Measurements from ENCODE around the gene LGR6.

Gene LGR6

DNA sequence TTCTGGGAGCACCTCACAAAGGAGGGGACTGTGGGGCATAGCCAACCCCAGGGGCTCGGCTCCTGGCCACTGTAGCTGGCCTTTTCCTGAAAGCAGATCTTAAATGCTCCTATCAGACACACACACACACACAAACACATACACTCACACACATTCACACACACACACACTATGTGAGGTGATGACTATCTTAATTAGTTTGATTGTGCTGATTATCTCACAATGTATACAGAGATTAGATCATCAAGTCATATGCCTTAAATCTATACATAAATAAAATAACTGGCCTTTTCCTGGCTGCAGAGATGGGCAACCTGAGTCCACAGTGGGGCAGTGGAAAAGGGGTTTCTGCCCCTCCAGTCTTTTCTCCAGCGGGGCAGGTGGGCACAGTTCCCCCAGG is 27.1 kb downstream of the LGR6 start:
- no peak for DNase-seq (ENCODE audit: low read depth in 3 of 3)

DNA sequence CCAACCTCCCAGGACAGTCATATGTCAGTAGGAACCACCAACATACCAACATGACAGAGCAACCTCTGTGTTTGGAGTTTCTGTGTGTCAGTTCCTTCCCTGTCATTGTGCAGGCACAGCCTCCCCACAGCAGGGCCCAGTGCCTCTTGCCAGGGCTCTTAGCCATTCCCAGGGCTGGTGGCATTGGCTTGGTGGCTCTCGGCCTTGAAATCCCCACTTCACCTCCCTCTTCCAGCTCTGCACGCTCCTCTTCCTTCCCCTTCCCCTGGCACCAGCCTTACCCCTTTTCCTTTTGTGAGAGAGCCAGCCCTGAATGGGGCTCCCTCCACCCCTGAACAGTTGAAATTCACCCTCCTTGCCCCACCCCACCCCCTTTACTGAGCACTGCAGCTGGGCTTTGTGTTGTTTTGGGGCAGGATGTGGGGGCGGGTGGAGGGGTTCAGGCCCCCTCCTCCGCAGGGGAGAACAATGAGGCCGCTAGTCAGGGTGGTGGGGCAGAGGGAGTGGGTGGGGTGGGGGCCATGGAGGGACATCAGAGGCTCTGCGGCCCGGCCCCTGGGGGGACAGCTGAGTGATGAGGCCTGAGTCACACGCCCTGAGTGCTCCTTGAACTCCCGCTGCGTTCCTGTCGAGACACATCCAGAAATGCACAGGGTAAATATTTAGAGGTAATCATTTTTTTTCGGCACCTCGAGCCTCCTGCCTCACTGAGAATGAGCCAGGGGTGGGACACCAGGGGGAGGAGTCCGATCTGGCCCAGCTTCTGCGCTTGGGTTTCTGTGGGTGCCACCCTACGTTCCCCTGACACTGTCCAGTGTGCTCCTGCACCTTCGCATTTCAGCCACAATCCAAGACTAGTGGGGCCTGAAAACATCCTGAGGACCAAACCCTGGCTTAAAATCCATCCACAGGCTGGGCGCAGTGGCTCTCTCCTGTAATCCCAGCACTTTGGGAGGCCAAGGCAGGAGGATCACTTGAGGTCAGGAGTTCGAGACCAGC is 28.6 kb downstream of the LGR6 start:
- DNase-seq (ENCODE audit: low read depth in 3 of 3) = no peak

DNA sequence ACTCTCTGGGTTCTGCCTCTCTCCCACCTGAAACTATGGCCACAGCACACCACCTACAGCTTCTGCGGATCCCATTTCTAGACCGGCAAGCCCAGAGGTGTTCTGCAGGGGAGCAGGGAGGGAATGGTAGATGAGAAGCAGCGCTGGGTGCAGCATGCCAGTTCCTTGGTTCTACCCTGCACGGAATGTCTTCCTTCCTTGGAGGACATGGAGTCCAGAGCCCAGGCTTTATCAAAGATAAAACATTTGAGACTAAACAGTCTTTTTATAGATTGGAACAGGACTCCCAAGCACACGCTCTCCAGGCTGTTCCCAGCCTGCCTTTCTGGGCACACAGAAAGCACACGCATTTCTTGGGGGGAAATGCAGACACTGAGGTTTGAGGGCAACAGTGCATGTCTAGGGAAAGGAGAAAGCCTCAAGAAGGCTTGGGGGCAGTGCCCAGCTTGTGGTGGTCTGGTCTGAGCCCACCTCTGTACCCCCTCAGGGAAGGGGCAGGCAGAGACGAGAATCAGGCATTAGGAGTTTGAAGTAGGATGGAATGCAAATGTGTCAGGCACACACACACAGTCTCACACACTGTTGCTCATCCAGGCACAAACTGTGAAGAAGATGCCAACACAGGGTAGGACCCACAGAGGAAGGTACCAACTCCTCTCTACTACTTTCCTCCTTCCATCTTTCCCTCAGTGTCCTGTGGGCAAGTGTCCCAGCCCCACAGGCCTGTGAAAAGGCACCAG is 29.7 kb downstream of the LGR6 start:
- no peak for DNase-seq (ENCODE audit: low read depth in 3 of 3)

DNA sequence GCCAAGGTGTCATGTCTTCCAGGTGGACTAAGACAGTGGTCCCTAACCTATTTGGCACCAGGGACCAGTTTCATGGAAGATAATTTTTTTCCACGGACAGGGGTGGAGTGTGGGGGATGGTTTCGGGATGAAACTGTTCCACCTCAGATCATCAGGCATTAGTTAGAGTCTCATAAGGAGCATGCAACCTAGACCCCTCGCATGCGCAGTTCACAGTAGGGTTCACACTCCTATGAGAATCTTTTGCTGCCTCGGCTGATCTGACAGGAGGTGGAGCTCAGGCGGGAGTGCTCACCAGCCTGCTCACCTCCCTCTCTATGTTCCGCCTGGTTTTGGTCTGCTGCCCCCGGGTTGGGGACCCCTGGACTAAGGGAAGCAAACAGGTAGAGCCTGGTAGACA is 30.9 kb downstream of the LGR6 start:
- DNase-seq (ENCODE audit: low read depth in 3 of 3) = no peak

DNA sequence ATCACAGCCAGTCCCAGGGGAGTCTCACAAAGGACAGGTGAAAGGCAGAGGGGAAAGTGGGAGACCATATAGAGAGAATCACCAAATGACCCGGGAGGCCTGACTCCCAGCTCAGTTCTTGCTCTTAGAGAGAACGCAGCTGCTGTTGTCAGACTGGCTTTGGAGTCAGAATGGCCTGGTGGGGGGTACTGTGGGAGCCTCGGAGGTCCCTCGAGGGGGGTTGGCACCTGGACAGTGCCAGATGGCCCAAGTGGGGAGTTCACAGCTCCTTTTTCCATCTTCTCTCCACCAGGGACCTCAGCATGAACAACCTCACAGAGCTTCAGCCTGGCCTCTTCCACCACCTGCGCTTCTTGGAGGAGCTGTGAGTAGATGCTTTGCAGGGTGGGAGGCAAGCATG is 31.5 kb downstream of the LGR6 start:
- no peak for DNase-seq (ENCODE audit: low read depth in 3 of 3)

DNA sequence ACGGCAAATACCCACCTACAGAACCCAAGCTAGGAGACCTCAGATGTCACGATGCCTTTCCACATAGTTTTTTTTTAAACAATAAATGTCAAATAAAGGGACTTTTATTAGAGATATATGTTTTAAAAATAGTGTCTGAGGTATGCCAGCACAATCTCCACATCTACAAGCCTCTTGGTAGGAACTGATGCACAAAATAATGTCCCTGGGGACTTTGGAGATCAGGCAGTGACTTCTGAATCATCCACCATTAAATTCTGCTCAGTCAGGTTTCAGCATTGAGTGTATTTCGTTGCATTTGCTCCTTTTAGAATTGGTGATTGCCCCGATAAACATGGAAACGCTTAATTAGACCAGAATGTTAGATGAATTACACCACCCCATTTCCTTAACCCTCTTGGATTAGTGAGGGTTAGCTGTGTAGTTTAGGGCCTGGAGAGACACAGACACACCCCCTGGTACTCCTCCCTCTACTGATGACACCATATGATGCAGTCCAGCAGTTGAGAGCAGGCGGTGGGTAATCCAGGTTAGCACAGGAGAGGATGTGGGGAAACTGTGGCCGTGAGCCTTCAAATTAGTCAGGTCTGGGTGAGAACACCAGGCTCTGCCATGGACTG is 33.6 kb downstream of the LGR6 start:
- DNase-seq (ENCODE audit: low read depth in 3 of 3) = no peak

DNA sequence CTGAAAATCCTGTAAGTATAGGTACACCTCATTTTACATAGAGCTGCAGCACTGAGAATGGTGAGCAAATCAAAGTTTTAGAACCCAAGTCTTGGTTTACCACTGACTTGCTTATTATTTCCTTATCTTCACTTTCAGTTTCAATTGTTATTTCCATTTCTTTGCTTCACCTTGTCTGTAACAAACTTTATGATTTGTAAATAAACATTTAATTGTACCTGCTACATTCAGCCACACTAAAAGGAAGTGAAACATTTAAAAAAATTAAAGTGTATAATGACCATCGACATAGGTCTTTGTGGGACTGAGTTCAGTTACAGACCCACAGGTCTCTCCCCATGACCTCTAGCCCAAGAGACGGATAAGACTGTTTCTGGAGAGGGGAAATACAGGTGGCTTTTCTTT is 34.4 kb downstream of the LGR6 start:
- no peak for DNase-seq (ENCODE audit: low read depth in 3 of 3)

DNA sequence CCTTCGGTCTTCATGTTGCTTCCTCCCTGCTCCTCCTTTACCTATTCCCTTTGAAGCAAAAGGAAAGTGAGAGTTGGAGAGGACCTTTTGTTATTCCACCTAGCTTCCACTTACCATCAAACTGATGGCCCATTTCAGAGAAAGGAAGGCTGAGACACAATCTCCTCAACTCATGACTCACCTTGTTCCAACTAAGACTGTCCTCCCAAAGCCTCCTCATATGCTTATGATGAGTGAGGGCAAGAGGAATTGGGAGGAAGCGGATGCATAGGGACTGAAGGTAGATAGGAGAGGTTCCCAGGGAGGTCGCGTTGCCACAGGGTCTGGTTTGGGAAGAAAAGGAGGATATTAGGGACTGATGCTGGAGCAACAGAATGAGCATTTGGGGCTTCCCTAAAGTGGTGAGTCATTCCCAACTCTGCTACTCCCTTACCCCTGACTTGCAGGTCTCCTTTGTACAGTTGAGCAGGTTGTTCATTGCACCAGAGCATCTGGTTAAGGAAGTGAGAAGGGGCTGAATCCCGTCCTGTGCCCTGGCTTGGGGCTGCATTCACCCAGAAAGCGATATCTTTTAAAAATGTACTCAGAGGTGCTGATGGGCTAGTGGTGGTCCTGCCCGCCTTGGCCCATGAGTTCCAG is 35.0 kb downstream of the LGR6 start:
- no peak for DNase-seq (ENCODE audit: low read depth in 3 of 3)

DNA sequence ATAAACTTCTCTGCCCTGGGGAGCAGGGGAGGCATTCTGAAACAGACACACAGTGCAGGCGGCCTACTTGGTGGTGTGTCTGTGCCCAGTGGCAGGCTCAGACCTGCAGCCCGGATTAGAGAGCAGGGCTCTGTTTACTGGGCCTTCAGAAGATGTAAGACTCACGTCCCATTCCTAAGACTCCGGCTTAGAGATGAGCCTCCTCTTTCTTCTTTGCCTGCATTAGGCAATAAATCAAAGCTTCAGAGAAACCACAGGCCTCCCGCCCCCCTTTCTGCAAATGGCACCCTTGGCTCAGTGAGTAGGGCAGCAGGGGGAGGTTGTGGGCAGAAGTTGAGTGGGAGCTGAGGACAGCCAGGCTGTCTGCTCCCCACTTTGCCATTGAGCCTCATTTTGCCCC is 35.8 kb downstream of the LGR6 start:
- DNase-seq (ENCODE audit: low read depth in 3 of 3) = no peak

DNA sequence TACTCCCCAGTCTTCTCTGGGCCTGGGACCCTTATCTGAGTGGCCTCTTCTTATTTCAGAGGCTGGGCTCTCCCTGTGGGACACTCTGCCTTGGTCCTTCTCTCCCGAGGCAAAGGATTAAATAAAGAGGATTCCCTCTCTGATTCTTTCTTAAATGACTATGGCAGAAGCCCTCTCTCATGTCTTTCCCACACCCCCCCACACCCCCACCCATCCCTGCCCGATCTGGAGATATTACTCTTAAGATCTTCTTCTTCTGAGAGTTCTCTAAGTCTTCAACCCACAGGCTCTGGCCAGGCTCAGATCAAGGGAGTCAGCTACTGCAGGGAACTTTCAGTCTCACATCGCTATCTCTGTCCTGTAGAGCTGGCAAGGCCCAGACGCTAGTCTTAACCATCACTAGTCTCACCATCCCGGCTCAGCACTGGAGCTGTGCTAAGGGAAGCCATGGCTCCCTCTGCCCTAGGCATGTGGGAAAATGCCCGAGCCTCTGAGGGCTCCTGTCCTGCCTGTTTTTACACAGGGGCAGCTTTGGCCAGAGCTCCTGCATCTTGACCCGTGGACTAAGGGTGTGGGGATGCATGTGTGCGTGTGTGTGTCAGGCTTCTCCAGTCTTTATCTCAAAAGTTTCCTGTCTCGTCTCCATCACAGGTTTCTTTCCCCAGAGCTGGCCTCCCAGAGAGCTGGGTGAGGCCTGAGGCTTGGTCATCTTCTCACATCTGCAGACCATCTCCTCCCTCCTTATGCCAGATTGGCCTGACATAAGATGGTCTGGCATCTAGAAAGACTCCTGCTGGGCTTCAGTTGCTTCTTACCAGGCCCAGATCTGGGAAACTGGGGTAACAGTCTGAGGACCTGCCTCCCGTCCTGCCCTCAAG is 36.7 kb downstream of the LGR6 start:
- no peak for DNase-seq (ENCODE audit: low read depth in 3 of 3)

DNA sequence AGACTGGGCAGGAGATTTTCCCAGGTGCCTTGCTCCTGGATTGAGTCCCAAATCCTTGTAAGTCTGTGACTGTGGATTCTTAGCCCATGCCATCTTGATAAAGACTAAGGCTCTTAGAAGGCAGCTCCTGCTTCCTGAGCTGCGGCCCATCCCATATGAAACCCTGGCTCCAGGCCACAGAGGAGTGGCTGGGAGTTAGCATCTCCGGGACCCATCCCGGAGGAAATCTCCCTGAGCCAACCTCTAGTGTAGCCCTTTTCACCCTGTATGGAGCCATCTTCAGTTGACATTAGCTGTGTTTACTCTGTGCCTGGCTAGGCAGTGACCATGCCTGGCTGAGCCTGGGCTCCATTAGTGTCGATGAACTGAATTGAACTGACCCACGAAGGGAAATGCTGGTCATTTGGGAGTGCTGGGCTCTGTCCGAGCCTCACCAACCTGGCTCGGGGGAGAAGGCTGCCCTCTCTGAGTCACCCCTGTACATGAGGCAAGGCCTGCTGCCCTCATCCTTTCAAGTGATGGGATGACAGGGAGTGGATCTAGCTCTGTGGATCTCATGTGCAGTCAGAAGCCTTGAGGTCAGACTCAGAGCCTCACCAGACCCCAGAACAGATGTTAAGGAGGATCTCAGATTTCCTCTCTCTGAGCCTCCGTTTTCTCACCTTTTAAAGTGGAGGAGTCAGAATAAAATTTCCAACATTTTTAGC is 37.5 kb downstream of the LGR6 start:
- DNase-seq (ENCODE audit: low read depth in 3 of 3) = no peak

DNA sequence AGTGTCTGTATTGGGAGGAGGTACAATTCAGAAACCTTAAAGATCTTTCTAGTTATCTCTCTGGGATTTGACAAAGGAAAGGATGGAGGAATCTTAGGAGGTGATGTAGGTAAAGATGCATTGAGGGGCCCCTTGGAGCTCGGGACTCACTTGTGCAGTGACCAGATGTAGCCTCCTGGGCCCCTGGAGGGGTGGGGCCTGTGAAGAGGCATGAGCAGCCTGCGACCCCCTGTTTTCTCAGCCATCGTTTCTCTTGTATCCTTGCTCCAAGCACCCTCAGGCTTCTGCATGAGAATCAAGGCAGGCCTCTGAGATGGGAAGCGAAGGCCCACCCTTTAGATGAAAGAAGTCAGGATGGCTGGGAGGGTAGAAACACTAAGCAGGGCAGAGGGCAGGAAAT is 39.6 kb downstream of the LGR6 start:
- no peak for DNase-seq (ENCODE audit: low read depth in 3 of 3)

DNA sequence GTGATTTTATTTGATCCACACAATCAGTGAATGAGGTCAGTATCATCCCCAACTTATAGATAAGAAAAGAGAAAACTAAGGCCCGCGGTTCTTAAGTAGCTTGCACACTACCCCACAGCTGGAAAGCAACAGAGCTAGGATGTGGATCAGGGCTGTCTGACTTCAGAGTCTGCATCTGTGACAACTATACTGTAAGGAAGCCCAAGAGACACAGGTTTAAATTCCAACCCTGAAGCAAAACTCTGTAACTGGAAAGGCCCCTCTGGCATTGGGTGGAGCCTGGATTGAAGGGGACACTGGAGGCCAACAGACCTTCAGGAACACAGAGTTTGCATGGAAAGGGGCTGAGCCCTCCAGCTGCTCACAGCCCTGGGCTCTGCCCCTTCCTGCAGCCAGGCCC is 40.2 kb downstream of the LGR6 start:
- DNase-seq (ENCODE audit: low read depth in 3 of 3) = no peak

DNA sequence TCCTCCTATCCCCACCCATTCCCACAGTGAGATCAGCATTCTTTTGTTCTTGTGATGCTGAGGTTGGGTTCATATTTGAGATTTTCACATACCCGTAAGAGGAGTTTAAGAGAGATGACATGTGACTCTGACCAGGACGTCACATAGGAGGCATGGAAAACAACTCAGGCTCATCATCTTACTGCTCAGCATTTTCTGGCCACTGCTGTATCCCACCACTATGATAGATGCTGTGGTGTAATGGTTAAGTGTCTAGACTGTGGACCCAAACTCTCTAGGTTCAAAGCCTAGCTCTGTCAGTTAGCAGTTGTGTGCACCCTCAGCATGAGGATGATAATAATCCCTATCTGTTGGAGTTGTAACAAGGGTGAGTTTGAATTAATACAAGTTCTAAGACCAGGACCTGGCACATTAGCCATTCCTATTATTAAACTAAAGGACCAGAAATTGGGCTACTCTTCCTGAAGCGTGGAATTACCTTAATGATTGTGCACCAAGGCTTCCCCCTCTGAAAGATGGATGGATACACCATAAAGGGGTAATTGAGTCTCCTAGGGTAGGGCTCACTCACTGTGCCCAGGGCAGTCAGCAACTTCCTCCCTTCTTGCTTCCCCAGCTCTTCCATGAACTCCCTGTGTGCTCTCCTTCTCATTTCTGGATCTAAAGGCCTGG is 40.9 kb downstream of the LGR6 start:
- DNase-seq (ENCODE audit: low read depth in 3 of 3) = no peak

DNA sequence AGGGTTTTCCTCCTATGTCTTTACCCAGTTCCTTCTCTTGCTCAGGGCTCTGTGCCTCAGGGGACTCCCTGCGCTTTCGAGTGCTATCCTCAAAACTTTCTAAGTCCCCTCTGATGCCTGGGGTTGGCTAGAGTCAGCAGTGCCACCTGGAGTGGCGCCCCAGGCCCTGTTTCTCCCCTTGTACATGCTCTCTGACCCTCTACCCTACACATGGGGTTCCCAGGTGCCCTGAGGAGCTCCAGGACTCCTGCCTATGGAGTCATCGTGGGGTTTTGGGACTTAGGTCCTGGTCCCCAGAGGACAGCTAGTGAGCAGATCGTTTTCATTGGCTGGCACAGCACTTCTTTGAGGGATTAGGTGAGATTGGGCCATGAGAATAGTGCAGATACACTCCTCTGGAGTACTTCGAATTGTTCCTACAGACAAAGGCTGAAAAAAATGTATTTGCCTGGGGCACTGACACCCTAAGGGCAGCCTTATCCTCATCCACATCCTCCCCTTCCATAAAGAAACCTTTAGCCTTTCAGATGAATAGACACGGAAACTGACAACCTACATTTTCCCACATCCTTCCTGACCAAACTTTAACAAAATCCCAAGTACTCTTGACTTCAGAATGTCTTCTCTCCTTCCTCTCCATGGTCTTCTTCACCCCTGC is 41.5 kb downstream of the LGR6 start:
- DNase-seq (ENCODE audit: low read depth in 3 of 3) = no peak

DNA sequence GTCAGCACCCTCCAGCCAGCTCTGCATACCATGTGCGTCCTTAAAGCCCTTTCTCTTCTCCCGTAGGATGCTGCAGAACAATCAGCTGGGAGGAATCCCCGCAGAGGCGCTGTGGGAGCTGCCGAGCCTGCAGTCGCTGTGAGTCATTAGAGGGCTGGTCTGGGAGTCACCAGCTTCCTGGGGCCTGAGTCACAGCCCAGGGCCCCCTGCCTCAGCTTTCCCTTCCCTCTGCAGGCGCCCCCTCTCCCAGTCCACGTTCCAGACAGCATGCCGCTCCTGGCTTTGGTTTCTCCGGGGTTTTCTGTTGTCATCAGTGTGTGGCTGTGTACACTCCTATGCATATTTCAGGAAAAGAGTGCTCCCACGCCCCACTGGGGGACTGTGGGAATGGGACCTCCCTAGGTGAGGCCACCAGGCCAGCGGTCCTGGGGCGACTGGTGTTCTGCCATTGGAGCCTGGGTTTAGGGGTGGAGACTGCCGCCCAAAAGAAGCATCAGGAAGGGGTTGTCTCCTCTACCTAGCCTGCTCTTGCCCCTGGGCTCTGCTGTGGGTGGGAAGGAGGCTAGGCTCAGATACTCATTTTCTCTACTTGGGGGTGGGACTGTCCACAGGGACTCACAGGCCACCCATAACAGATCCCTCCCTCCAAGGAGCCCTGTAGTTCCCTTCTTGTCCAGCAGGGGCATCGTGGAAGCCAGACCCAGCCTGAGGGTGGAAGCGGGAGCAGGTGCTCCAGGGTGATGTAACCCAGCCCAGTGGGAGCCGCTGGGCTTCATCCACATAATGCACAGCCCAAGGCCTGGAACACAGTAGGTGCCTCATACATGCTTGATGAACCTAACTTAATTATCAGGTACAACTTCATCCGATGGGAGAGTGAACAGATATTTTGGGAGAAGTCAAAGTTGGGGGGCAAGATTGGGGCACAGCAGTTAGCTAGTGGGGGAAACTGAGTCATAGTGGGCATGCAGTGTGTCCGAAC is 42.5 kb downstream of the LGR6 start:
- peak; percentile 35 to 72 (median 45) for DNase-seq (ENCODE audit: low read depth in 3 of 3)

DNA sequence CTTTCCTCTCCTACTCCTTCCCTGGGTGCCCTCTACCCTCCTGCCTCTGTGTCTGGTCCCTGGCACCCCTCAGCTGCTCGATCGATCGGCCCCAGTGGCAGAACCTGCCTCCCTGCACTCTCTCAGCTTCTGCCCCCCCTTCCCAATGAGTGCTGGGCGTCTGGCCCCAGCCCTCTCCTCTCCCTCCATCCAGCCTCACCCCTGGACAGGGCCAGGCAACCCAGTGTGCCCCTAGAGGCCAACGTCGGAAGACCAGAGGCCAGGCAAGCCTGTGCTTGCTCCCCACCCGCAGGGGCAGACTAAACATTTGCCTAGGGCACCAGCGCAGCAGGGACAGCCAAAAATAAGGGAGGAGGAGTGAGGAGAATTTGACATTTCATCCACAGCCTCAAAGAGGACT is 43.5 kb downstream of the LGR6 start:
- peak in 1 of 3 experiments; percentile 15 for DNase-seq (ENCODE audit: low read depth in 3 of 3)

DNA sequence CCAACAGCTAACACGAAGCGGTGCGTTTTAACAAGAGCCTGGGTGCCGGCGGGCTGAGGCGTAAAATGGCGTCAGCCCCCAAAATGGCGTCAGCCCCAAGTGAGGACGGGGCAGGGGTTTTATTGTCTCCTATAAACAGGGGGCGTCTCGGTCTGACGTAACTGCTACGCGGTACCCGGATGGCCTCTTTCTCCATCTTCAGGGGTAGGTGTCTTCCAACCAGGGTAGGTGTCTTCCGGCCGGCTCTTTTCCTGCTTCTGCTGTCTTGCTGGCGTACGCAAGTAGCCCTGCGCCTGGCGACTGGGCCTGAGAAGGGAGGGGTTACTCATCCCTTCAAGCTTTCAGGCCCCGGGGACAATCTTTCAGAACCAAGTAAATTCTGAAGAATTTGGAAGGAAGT is 45.3 kb downstream of the LGR6 start:
- no peak for DNase-seq (ENCODE audit: low read depth in 3 of 3)
